Measurements from ENCODE around the gene DCAF10. TPM values are rescaled to one million over a fixed set of nuclear protein-coding genes. Genes with fewer than 3 reads are reported as not detected.

DCAF10 gene
- total RNA-seq, 1 experiment from 2014 or later, result 13.5 TPM

- no peaks in the 10 kb centered on the region for H3K27me3 ChIP-seq (replicated peaks; ENCODE audit: control insufficient read depth, insufficient read depth, low read length)
- no peaks in the 10 kb centered on the region; the same call in 1 of the 2 replicates for H3K4me1 ChIP-seq
- no peaks in the 10 kb centered on the region for H3K36me3 ChIP-seq (ENCODE audit: control insufficient read depth, insufficient read depth, low read length)
- DNase-seq, result no peak
- H3K27ac Mint-ChIP-seq (ENCODE audit: unreplicated experiment), result no peak overlapping the region
- CTCF ChIA-PET, result no interaction called here
- BruUV-seq (replicated peaks), result no TSS peak
- intact Hi-C loops (cut with micrococcal nuclease; ENCODE audit: unreplicated experiment), result no loop called here
- H3K9me3 ChIP-seq, result no peaks in the 10 kb centered on the region
- POLR2A ChIA-PET, result no interaction called here
- H3K27me3 Mint-ChIP-seq (ENCODE audit: insufficient read depth, unreplicated experiment), result no peaks in the 10 kb centered on the region
- peaks cover 18% of the 10 kb centered on the region for H3K4me1 Mint-ChIP-seq (ENCODE audit: low read depth, unreplicated experiment)
- H3K9me3 Mint-ChIP-seq (ENCODE audit: unreplicated experiment), result no peaks in the 10 kb centered on the region
- no peaks in the 10 kb centered on the region for H3K36me3 Mint-ChIP-seq (ENCODE audit: insufficient read depth, unreplicated experiment)
- no peak for TF ChIP-seq CTCF (IDR thresholded peaks at IDR 0.05; ENCODE audit: insufficient read depth in 1 of 2, low read depth in 1 of 2, low read length in 1 of 2, severe bottlenecking in 1 of 2, unreplicated experiment in 1 of 2)
- no peak overlapping the region for H3K4me3 Mint-ChIP-seq (ENCODE audit: unreplicated experiment)
- no peak overlapping the region for H3K4me3 ChIP-seq (ENCODE audit: low read depth, low read length)
Measured at GRCh38 chr9:37798677-37799076, 1.9 kb upstream of the DCAF10 start.

- no peaks in the 10 kb centered on the region for H3K9me3 Mint-ChIP-seq (ENCODE audit: unreplicated experiment)
- peak; percentile 38 to 47 for DNase-seq
- H3K27ac Mint-ChIP-seq (ENCODE audit: unreplicated experiment), result peak overlapping the region; percentile 74
- Histone ChIP-seq H3K4me1 (no peaks in the 10 kb centered on the region; the same call in 1 of the 2 replicates), H3K27me3 (replicated peaks; ENCODE audit: control insufficient read depth, insufficient read depth, low read length) (no peaks in the 10 kb centered on the region), H3K9me3 (no peaks in the 10 kb centered on the region), H3K36me3 (ENCODE audit: control insufficient read depth, insufficient read depth, low read length) (no peaks in the 10 kb centered on the region), H3K4me3 (ENCODE audit: low read depth, low read length) (peak overlapping the region; percentile 100)
- intact Hi-C loops (cut with micrococcal nuclease; ENCODE audit: unreplicated experiment), result no loop called here
- H3K4me1 Mint-ChIP-seq (ENCODE audit: low read depth, unreplicated experiment), result peaks cover 18% of the 10 kb centered on the region
- CTCF ChIA-PET, result interaction anchor here (0.7 to 2.0 kb wide), 2 partner anchors 16 to 345 kb away, joined by 6 read pairs; partner anchors contain the start of gene EXOSC3
- no TSS peak for BruUV-seq (replicated peaks)
- no peaks in the 10 kb centered on the region for H3K27me3 Mint-ChIP-seq (ENCODE audit: insufficient read depth, unreplicated experiment)
- POLR2A ChIA-PET, result interaction anchor here (0.6 to 2.4 kb wide), 3 partner anchors 17 to 25 kb away, joined by 3 to 12 read pairs (median 4); partner anchors contain the start of gene EXOSC3
- peak overlapping the region; percentile 91 for H3K4me3 Mint-ChIP-seq (ENCODE audit: unreplicated experiment)
- no peaks in the 10 kb centered on the region for H3K36me3 Mint-ChIP-seq (ENCODE audit: insufficient read depth, unreplicated experiment)
- TF ChIP-seq CTCF (IDR thresholded peaks at IDR 0.05; ENCODE audit: insufficient read depth in 1 of 2, low read depth in 1 of 2, low read length in 1 of 2, severe bottlenecking in 1 of 2, unreplicated experiment in 1 of 2), result no peak
Measured at GRCh38 chr9:37801287-37801850, 772 bp downstream of the DCAF10 start.

- no peaks in the 10 kb centered on the region; the same call in 1 of the 2 replicates for H3K4me1 ChIP-seq
- no peaks in the 10 kb centered on the region for H3K27me3 ChIP-seq (replicated peaks; ENCODE audit: control insufficient read depth, insufficient read depth, low read length)
- Mint-ChIP-seq H3K36me3 (ENCODE audit: insufficient read depth, unreplicated experiment) (no peaks in the 10 kb centered on the region), H3K4me3 (ENCODE audit: unreplicated experiment) (peak overlapping the region; percentile 91), H3K27ac (ENCODE audit: unreplicated experiment) (peak overlapping the region; percentile 74), H3K27me3 (ENCODE audit: insufficient read depth, unreplicated experiment) (no peaks in the 10 kb centered on the region), H3K4me1 (ENCODE audit: low read depth, unreplicated experiment) (peaks cover 18% of the 10 kb centered on the region), H3K9me3 (ENCODE audit: unreplicated experiment) (no peaks in the 10 kb centered on the region)
- BruUV-seq (replicated peaks), result TSS peak; percentile 58
- ChIA-PET POLR2A (interaction anchor here (2.4 kb wide), 1 partner anchor 18 kb away, joined by 12 read pairs; the partner anchor contains the start of gene EXOSC3), CTCF (interaction anchor here (2.0 kb wide), 1 partner anchor 17 kb away, joined by 6 read pairs; the partner anchor contains the start of gene EXOSC3)
- H3K9me3 ChIP-seq, result no peaks in the 10 kb centered on the region
- H3K36me3 ChIP-seq (ENCODE audit: control insufficient read depth, insufficient read depth, low read length), result no peaks in the 10 kb centered on the region
- intact Hi-C loops (cut with micrococcal nuclease; ENCODE audit: unreplicated experiment), result no loop called here
- peak overlapping the region; percentile 100 for H3K4me3 ChIP-seq (ENCODE audit: low read depth, low read length)
- no peak for DNase-seq
- TF ChIP-seq CTCF (IDR thresholded peaks at IDR 0.05; ENCODE audit: insufficient read depth in 1 of 2, low read depth in 1 of 2, low read length in 1 of 2, severe bottlenecking in 1 of 2, unreplicated experiment in 1 of 2), result no peak
Measured at GRCh38 chr9:37801959-37802711, 1.5 kb downstream of the DCAF10 start.
